HG02571 (cell line): ENCODE measurements around the gene ENDOV.

Experiments used
- ATAC-seq: cut with Tn5 transposase; IDR thresholded peaks from one replicate; pipeline ENCODE4 v1.9.1; 2021; ENCODE audit warnings: mild to moderate bottlenecking, moderate library complexity; ENCODE audit not compliant: unreplicated experiment

Gene ENDOV

DNA sequence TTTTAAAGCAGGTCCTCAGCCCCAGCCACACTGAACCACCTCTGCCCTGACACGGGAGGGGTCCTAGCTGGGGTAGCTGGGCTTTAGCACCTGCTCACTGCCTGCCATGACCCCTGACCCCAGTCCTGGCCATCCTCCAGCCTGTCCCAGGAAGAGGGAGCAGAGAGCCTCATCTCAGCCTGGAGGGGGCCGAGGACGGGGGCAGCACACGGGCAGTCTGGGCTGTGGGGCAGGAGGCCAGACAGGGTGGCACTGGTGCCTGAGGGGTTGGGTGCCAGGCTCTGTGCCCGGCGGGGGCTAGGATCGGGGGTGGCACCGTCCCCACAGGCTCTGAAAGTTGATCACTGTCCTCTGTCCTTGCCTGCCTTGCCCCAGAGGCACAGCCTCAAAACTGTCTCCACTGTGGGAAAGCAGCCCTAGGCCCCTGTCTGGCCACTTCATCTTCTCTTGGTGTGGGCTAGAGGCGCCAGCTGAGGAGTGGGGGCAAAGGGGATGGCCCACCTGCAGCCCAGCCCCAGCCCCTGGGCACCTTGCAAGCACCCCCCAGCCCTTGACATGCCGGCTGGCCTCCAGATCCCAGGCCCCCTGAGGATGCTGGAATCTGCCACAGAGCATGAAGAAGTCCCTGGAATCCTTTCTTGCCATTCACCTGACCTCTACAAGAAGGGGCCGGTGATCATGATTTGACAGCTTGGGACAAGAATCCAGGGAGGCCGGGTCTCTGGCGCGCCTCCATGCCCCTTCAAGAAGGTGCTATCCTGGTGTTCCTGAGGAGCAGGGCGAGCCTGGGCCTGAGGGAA, 15.7 kb downstream of the ENDOV start:
- ATAC-seq: no peak

DNA sequence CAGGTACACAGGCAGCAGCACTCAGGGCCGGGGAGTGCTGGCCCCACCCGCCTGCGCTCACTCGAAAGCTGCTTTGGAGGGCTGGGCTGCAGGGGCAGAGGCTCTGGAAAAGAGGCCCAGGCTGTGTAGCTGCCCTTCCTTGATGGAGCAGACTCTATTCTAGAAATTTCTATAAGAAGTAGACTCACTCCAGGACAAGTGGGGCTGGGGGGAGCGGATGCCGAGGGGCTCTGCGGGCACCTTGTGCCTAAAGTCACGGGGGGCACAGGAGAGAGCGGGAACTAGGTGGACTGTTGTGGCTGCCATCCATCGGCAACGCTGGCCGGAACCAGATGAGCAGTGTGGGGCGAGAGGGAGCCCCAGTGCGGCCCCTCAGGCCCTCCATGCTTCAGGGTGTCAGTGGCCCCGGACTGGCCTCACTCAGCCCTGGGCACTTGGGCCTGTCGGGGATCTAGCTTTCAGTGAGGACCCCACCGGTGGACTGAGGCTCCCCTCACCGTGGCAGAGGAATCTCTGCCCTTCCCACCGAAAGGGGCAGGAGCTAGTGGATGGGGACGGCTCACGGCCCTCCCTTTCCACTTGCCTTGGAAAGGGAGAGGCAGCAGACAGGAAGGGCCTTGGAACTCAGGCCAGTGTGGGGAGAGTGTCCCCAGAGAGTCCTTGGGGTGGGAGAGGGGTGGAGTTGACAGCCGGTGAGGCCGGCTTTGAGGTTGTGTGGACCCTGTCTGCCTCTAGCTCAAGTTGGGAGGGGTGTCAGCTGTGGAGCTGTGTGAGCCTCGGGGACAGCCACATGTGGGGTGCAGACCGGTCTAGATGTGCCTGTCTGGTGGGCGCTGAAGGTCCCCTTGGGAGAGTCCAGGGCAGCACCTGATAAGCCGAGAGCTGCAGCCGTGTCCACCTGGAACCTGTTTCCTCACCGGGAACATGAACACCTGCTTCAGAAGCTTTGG, 16.6 kb downstream of the ENDOV start:
- ATAC-seq: no peak

DNA sequence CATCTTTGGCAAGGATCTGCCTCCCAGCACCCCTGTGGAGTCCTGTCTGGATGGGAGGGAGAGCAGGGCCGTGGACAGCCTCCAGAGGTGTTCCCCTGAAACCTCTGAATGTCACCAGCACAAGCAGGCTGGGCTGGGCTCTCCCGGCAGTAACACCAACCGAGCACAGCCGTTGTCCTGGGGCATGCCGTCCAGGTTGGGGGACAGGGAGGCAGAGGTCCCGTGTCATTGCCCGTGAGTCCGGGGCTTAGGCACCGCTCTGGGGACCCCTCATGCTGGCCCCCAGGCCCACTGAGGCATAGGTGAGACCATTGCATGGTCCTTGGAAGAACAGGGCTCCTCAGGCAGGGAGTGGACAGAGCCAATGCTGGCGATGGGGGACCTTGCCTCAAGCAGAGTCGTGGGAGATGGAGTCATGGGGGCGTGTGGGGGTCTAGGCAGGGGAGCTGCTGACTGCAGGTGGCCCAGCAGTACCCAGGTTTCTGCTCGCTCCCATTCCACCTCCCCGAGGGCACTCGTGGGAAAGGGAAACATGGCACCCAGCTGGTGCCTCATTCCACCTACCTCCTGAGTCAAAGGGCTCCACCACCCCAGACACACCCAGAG, 17.5 kb downstream of the ENDOV start:
- no peak for ATAC-seq

DNA sequence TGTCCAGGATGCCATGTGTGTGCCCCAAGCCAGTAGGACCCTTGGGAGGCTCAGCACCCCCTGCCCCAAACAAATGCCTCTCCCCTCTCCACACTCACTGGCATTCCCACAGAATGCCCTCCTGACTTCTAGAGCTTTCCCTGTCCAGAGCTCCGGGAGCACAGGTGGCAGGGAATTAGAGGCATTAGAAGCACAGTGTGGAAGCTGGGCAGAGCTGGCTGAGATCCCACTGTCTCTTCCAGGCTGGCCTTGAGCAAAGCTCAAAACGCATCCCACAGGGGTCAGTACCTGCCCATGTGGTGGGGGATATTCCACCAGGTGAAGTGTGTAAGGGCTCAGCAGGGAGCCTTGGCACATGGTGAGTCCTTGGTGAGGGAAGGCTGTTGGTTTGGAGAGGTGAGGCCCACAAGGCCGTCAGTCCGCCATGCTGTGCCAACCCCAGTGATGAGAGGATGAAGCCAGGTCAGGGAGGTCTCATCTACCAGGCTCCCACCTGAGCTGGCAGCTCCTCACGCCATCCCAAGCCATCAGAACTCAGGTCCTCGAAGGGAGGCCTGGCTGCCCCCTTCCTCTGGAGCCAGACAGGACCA, 18.1 kb downstream of the ENDOV start:
- no peak for ATAC-seq

DNA sequence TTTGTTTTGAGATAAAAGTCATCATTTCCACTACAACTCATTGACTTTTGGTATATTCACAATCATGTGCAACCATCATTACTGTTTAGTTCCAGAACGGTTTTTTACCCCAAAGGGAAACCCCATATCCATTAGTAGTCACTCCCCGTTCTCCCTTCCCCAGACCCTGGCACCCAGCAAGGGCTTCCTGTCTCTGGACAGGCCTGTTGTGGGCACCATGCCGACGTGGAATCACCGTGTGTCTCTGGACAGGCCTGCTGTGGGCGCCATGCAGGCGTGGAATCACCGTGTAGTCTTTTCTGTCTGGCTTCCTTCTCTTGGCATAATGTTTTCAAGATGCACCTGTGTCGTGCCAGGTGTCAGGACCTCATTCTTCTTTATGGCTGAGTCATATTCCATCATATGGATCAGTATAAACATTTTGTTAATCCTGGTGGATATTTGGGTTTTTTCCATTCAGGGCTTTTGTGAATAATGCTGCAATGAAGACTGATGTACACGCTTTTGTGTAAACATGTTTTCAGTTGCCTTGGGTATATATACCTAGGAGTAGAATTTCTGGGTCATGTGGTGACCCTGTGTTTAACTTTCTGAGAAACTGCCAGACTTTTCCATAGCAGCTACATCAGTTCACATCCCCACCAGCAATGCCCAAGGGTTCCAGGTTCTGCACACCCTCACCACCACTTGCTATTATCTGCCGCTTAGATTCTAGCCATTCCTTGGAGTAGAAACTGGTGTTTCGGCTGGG, 19.1 kb downstream of the ENDOV start:
- no peak for ATAC-seq

DNA sequence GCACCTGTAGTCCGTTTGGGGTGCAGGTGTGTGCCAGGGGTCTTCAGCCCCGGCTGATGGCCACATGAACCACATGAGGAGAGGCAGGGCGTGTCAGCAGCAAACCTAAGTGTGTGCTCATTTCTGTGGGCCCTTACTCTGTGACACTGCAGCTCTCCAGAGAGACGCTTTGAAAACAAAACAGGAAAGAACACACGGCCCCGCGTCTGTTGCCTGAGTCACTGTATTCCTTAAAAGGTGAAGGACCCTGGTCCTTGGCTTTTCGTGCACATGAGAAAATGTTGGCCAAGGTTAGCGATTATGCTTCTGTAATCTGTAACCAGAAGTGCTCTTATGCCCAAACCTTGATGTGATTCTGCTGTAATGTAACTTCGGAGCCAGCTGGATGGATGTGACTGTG, 22.6 kb downstream of the ENDOV start:
- no peak for ATAC-seq

DNA sequence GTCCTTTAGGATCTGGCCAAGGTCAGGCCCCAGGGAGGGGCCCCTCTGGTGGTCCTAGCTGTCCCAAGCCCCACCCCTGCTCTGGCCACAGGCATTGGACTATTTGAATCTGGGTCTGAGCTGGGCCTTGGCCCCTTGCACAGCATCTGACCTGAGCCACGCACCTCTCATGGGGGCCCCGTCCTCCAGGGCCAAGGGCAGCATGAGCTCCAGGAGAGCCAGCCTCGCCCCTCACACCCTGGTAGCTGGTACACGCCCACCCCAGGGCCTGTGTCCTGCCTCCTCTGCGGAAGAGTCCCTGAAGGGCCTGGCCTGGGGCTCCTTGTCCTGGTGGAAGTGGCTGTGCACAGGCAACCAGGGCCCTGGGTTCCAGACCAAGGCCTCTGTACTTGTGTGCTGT, 23.8 kb downstream of the ENDOV start:
- no peak for ATAC-seq

DNA sequence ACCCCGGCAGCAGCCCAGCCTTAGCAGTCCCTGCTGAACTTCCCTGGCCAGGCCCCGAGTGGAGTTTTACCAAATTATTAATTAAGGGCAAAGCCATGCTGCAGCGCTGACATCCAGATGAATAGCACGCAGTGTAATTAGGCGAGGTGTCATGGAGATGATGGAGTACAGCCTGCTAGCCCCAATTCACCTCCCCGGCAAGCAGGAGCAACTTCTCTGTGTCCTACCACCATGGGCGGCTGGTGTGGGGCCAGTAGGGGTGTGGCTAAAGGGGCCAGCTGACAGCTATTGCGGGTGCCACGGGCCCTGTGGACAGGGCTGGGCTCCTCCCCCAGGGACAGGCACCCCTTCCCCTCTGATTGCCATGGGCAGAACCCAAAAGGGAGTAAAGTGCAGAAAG, 24.5 kb downstream of the ENDOV start:
- ATAC-seq: no peak

DNA sequence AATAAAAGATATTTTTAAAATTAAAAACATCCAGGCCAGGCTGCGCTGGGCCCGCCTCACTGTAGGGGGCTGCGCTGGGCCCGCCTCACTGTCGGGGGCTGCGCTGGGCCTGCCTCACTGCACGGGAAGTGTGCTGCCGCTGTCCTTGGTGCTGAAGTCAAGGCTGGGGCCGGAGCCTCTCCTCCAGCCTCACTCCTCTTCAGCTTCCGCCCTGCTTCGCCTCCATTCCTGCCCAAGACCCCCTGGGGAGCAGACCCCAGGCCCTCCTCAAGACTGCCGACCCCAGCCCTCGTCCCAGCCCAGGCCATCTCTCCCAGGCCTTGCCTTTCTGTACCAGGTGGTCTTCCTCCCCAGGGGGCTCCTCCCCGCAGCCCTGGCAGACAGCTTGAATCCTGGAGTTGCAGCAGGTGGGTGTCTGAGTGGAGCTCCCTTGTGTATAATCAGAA, 26.2 kb downstream of the ENDOV start:
- no peak for ATAC-seq

DNA sequence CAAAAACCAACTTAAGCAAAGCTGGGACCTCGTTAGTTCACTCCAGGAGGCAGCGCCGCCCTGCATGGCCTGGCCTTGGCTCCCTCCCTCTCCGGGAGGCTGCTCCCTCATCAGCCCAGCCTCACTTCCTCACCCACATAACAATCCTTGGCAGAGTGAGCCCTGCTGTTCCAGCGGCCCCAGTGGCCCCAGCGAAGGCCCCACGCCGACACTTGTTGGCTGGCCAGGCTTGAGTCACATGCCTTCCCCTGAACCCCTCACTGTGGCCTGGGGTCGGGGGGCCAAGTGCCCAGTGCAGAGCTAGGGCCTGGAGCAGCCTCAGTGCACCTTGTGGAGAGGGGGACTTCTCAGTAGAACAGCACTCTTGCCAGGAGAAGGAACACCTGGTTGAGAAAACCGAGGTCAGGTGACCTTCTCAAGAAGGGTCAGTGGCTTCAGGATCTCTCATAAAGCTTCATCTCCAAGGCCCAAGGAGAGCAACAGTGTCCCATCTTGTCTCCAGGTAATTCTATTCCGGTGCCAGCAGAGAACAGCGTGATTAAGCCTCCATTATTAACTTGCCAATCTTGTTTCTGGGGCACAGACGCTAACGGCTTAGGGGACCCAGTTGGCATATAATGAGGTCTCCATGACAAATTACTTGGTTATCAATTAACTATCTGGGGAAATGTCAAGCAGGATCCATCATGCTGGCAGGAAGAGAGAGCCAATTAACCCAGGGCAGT, 26.8 kb downstream of the ENDOV start:
- ATAC-seq: no peak

DNA sequence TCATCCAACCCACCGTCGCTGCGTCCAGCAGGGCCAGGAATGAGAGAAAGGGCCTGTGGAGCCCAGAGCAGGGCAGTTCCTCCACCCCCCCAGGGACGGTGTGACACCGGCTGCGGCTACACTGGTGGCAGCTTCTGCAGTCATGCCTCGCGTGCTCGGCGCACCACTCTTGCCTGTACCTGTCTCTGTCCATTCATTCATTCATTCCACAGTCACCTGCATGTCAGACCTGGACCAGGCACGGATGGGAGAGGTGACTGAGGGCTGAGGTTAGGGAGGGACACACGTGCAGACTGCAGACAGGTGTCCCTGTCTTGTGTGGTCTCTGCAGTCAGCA, 27.3 kb downstream of the ENDOV start:
- no peak for ATAC-seq

DNA sequence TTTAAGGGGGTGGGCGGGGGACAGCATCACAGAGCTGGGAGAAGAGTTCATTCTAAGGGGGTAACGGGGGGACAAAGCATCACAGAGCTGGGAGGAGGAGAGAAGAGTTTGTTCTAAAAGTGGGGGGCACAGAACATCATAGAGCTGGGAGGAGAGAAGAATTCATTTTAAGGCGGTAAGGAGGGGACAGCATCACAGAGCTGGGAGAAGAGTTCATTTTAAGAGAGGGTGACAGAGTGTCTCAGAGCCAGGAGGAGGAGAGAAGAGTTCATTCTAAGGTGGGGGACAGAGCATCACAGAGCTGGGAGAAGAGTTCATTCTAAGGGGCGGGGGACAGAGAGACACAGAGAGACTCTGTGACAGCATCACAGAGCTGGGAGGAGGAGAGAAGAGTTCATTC, 27.8 kb downstream of the ENDOV start:
- no peak for ATAC-seq

DNA sequence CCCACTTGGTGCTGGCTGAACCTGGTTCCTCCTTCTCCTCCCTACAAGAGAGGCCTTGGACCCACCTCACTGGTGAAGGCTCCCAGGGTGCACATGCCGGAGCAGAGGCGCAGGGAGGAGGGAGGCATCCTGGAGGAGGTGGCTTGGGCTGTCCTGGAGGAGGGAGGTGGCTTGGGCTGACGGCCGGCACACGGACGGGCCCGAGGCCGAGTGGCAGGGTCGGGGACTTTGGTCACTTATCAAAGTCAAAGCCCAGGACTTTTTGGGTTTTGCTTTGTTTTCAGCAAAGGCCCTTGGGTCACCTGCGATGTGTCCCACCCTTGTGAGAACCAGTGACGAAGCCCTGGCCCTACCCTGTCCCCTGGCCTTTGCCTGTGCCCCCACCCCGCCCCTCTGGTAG, 28.5 kb downstream of the ENDOV start:
- ATAC-seq: no peak

DNA sequence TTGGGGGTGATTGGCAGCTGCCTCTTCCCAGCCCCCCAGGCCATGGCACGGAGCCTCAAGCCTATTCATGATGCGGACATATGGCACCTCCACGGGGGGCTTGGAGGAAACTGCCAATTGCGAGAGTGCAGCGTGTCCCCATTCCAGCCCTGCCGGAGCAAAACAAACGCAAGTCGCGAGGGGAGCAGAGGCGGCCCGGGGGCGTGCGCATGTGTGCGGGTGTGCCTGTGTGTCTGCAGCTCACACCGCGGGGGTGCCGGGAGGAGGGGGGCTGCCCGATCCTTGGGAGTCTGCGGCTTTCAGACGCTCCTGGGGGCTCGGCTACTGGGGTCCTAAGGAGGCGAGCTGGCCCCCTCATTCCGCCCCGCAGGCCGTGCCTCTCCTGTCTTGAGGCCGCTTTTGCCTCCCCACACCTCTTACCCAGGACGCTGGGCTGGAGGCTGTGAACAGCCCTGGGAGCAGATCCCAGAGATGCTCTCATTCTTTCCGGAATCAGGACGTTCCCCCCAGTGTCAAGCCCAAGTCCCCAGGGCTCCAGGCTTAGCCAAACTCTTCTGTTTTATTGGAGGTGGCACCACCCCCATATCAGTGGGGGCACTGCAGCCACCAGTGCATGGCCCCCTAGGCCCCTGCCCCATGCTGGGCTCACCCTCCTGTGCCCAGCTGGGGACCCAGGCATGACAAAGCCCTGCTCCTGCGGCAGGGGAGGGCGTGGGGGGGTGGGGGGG, 29.1 kb downstream of the ENDOV start:
- ATAC-seq: no peak

DNA sequence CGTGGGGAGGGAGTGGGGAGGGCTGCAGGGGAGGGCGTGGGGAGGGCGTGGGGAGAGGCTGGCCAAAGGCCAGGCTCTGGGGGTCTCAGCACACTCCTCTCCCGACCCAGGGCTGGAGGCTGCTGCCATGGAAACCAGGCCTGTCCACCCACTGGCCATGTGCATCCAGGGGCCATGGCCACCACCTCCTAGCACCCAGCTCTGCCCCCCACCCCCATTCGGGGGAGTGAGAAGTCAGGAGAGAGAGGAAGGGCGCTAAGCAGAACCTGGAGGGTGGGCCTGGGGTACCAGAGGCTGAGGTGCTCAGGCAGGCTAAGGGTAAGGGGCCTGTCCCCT, 29.6 kb downstream of the ENDOV start:
- no peak for ATAC-seq

DNA sequence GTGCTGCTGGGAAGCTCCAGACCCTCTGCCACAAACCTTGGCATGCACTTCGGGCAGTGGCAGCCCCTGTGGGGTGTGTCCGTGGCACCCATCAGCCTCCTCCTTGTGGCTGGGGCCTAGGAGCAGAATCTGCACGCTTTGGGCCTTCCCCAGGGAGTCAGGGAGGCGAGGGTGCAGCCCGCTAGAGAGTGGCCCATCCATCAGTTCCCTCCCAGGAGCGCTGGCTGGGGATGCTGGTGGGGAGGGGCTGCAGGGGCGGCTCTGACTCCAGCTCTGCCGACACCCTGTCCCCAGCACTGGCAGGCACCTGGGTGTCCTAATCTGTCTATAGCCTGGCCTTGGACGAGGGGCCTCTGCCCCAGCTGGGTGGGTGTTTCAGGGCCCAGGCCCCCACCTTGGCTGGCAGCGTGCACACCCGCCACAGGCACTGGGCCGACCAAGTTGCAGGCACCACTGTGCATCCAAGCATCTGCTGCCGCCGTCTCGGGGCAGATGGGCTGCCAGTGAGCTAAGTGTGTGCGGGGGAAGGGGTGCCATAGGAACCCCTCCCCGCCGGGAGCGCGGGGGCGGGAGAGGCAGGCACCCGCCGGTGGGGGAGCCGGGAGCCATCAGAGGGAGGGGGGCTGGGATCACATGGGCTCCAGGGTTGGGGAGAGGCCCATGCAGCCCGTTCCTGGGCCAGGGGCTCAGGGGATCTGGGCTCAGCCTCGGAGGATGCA, 30.2 kb downstream of the ENDOV start:
- ATAC-seq: no peak

DNA sequence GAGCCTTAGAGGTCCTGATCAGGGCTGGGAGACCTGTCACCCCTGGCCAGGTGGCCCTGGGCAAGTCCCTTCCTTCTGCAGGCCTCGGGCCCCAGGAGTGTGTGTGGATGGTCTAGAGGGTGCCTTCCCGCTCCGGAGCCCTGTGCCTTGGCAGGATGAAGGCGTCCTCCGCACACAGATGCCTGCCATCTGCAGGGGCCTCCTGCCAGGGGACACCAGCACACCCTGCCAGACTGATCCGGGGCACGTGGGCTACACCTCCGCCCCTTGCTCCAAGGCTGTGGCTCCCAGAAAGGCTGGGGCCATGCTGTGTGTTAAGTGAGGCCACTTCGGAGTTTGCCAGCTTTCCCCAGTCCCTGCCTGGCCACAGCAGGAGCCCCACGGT, 30.8 kb downstream of the ENDOV start:
- no peak for ATAC-seq

DNA sequence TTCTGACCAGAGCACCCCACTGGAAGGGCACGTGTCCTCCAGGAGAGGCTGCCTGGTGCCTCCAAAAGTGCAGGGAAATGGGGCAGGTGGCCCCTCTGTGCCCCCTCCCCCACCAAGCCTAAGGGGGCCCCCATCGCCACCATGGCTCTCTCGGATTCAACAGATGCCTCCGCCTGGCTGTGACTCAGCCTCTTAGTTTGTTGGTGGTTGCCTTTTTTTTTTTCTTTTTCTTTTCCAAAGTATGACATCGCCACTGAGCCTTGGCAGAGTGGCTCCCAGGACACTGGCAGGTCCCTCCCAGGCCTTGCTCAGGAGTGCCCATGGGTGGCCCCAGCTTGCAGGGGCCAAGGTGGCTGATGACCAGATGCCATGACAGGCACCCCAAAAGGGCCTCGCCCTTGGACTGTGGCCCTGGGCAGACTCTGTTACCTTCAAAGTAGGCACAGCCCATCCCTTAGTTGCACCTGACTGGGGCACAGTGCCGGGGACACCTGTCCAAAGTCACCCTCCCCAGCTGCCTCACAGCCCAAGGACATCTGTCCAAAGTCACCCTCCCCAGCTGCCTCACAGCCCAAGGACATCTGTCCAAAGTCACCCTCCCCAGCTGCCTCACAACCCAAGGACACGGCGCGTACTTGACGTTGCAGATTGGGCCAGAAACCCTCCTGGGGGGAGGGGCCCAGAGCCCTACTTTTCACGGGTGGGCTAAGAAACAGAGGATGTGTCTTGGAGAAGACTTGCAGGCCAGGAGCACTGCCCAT, 31.9 kb downstream of the ENDOV start:
- no peak for ATAC-seq
